ENCODE results near the gene SNX10.

DNA sequence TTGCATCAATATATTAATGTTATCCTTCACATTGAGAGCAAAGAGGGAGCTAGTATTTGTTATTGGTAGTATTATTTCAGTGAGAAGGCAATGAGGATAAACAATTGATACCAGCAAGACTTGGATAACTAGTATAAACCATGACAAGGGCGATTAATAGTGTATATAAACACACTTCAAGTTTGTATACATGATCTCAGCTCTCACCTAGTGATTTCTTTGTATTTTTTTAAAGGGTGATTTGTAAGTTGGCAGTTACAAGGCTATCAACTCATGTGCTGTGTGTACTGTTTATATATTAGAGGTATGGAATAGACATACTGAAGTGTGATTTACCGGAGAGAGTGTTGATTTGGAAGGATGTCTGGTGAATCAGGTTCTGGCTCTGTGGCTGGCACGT, 88.0 kb downstream of the SNX10 start:
- TF ChIP-seq, protein P1, sequence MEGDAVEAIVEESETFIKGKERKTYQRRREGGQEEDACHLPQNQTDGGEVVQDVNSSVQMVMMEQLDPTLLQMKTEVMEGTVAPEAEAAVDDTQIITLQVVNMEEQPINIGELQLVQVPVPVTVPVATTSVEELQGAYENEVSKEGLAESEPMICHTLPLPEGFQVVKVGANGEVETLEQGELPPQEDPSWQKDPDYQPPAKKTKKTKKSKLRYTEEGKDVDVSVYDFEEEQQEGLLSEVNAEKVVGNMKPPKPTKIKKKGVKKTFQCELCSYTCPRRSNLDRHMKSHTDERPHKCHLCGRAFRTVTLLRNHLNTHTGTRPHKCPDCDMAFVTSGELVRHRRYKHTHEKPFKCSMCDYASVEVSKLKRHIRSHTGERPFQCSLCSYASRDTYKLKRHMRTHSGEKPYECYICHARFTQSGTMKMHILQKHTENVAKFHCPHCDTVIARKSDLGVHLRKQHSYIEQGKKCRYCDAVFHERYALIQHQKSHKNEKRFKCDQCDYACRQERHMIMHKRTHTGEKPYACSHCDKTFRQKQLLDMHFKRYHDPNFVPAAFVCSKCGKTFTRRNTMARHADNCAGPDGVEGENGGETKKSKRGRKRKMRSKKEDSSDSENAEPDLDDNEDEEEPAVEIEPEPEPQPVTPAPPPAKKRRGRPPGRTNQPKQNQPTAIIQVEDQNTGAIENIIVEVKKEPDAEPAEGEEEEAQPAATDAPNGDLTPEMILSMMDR (IDR thresholded peaks at IDR 0.05): no peak
- TF ChIP-seq POLR2A (IDR thresholded peaks at IDR 0.05): no peak
- no peak for TF ChIP-seq POLR2AphosphoS5 (IDR thresholded peaks at IDR 0.05)

Data from breast epithelium (tissue), 3 donors.